HepG2 (cell line): ENCODE data around the gene KCNIP3. TPM values are rescaled to one million over a fixed set of nuclear protein-coding genes. Genes with fewer than 3 reads are reported as not detected.

Experiments used
- AHR ChIP-seq: IDR thresholded peaks from 2 replicates; pipeline ENCODE4 v1.6.1; 2018; ENCODE audit warnings: missing genetic modification reagents, missing compliant biosample characterization
- ARID5B ChIP-seq: IDR thresholded peaks from 2 replicates; pipeline ENCODE4 v1.4.0; 2020; ENCODE audit warnings: mild to moderate bottlenecking, missing genetic modification reagents
- ARNT2 ChIP-seq: sonication (generic); formaldehyde crosslinking; IDR thresholded peaks from 2 replicates; pipeline ENCODE4 v1.8.0; 2022; ENCODE audit warnings: mild to moderate bottlenecking, low read depth, missing genetic modification reagents, moderate library complexity
- PHF5A ChIP-seq: IDR thresholded peaks from one replicate; pipeline ENCODE4 v1.6.1; 2018; ENCODE audit warnings: low read depth, missing genetic modification reagents; ENCODE audit not compliant: unreplicated experiment
- RORA ChIP-seq: sonication (generic); formaldehyde crosslinking; IDR thresholded peaks from 2 replicates; pipeline ENCODE4 v1.5.0; 2020; ENCODE audit warnings: mild to moderate bottlenecking, missing genetic modification reagents, moderate library complexity
- TBL1XR1 ChIP-seq: fragments of 150-350 bp; IDR thresholded peaks from 2 replicates; pipeline ENCODE4 v1.6.1; 2014; ENCODE audit warnings: borderline replicate concordance, low read length; ENCODE audit not compliant: partially characterized antibody
- TBX3 ChIP-seq: fragments of 450-650 bp; IDR thresholded peaks from 2 replicates; pipeline ENCODE4 v1.6.1; 2017; ENCODE audit warnings: antibody characterized with exemption, mild to moderate bottlenecking, inconsistent platforms, borderline replicate concordance
- TEAD2 ChIP-seq: sonication (generic); formaldehyde crosslinking; IDR thresholded peaks from 2 replicates; pipeline ENCODE4 v1.9.0; 2021; ENCODE audit warnings: missing genetic modification reagents
- USF2 ChIP-seq, 2 experiments: sonication (generic) in 1 of 2; formaldehyde crosslinking in 1 of 2; IDR thresholded peaks; 2 replicates each; pipeline versions ENCODE4 v1.5.1 to v1.6.1; 2011 to 2020; ENCODE audit warnings: borderline replicate concordance in 1 of 2, low read depth in 1 of 2, low read length in 1 of 2, mild to moderate bottlenecking in 1 of 2, missing genetic modification reagents in 1 of 2, moderate library complexity in 1 of 2
- ZNF576 ChIP-seq: sonication (generic); formaldehyde crosslinking; IDR thresholded peaks from 2 replicates; pipeline ENCODE4 v1.4.0; 2020; ENCODE audit warnings: mild to moderate bottlenecking, missing genetic modification reagents
- ZNF607 ChIP-seq: sonication (generic); formaldehyde crosslinking; IDR thresholded peaks from 2 replicates; pipeline ENCODE4 v1.5.1; 2020; ENCODE audit warnings: missing genetic modification reagents, mild to moderate bottlenecking, borderline replicate concordance
- polyA plus RNA-seq, 8 experiments: library from polyadenylated mRNA; depleted of rRNA in 3 of 8; stranded (reverse) in 7 of 8; unstranded in 1 of 8; fragments of >200 nt; fragmentation: Illumina TruSeq in 4 of 8; extraction: Trizol in 4 of 8; gene quantifications; 2 replicates each; pipeline versions ENCODE4 v1.2.1 to v1.2.3, GENCODE V29; 2011 to 2016; ENCODE audit warnings: low read depth in 4 of 8, missing spikeins in 1 of 8, mixed read lengths in 1 of 8; ENCODE audit not compliant: insufficient read depth in 1 of 8
- total RNA-seq, 5 experiments: library from RNA; depleted of rRNA; stranded (reverse); fragments of >200 nt; fragmentation: Illumina TruSeq; extraction: Trizol; gene quantifications; 2 replicates each; pipeline ENCODE4 v1.2.3, GENCODE V29; 2016; ENCODE audit warnings: low read depth in 1 of 5

The KCNIP3 gene
- total and polyA plus RNA-seq, 2 of the 13 experiments (the other 11 are each of a cell fraction or from before 2014, with no cell fraction given) = not detected

GRCh38 chr2:95399061-95399460, 101.9 kb downstream of the KCNIP3 start (continued):
- no peak for TF ChIP-seq ARID5B
- TF ChIP-seq ZNF576 = no peak
- no peak for TF ChIP-seq PHF5A (CRISPR knock-in tag)
- no peak for TF ChIP-seq RORA (CRISPR knock-in tag)
- TF ChIP-seq ZNF607 (CRISPR knock-in tag) = no peak
- no peak for TF ChIP-seq AHR (CRISPR knock-in tag)
- TF ChIP-seq TEAD2 = no peak
- no peak for TF ChIP-seq TBL1XR1
- no peak for TF ChIP-seq TBX3
- no peak for TF ChIP-seq USF2 (IDR thresholded peaks at IDR 0.05; ENCODE audit: low read depth, low read length)
- TF ChIP-seq USF2 (CRISPR knock-in tag; IDR thresholded peaks at IDR 0.05; ENCODE audit: borderline replicate concordance) = no peak
- no peak for TF ChIP-seq ARNT2
